ENCODE data around the gene NMNAT3. TPM values are rescaled to one million over a fixed set of nuclear protein-coding genes. Genes with fewer than 3 reads are reported as not detected.

Gene NMNAT3
- polyA plus RNA-seq, 1 of the 3 experiments (the other 2 are of a cell fraction), result not detected

DNA sequence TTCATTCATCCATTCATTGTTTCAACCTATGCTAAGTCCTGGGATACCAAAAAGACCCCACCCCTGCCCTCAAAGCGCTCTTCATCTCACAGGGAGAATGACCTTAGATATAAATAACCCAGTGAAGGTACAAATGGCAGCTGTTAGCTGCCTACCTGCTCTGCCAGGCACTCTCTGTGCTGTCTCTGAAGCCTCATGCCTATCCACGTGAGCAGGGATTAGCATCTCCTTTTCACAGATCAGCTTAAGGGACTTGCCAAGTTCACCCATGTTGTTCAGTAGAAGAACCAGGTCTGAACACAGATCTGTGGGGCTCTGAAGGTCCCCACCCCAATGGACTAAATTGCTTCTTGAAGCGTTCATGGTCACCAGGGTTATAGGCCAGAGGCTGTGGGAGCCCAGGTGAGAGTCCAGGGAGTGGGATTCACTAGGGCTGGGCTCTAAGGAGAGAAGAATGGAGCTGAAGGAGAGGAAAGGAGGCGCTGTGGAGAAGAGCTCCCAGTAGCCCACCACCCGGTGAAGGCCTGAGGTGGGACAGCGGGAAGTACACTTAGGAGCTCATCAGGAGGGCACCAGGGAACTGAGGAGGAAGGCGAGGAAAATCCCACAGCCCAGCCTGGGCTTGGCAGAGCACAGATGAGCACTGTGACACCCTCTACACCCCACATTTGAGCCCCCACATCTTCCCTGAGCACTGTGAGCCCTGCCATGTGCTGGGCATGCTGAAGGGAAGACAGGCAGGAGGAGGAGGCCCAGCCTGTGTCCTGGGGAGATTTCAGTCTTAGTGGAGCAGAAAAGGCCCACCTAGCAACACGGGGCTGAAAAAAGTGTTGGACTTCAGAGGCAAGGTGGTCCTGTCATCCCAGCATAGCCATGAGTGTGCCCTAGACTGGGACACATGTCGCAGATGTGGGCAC, 158.6 kb downstream of the NMNAT3 start:
- 83% methylated on average over 9 of the region's 9 CpGs for WGBS (ENCODE audit: low lambda C conversion rate)
- Histone ChIP-seq H3K79me2 (ENCODE audit: insufficient read depth) (no peaks in the 10 kb centered on the region), H2AFZ (ENCODE audit: low read depth) (no peak overlapping the region), H3K4me1 (ENCODE audit: control insufficient read depth in 1 of 2, insufficient read depth in 2 of 2, low read depth in 1 of 2, low read length in 1 of 2) (peaks cover 0 to 12% of the 10 kb centered on the region in 2 experiments; a peak in 1 of 4 replicates), H3K4me3 (ENCODE audit: low read depth in 2 of 2, low read length in 1 of 2) (no peak overlapping the region), H3F3A (replicated peaks; ENCODE audit: insufficient read depth) (no peaks in the 10 kb centered on the region), H3K9me2 (no peaks in the 10 kb centered on the region), H3K27me3 (ENCODE audit: insufficient read depth) (no peaks in the 10 kb centered on the region), H3K4me2 (no peak overlapping the region), H4K20me1 (ENCODE audit: insufficient read depth) (no peaks in the 10 kb centered on the region), H3K9ac (no peak overlapping the region), H3K27ac (ENCODE audit: low read depth in 2 of 2, low read length in 1 of 2) (no peak overlapping the region; a peak in 1 of 4 replicates), H3K36me3 (replicated peaks in 1 of 2; ENCODE audit: control insufficient read depth in 1 of 2, insufficient read depth in 2 of 2, low read length in 1 of 2) (no peaks in the 10 kb centered on the region), H3K9me3 (no peaks in the 10 kb centered on the region)
- DNase-seq, result no peak
- POLR2A ChIA-PET, result interaction anchor here (1.0 to 1.6 kb wide), 2 partner anchors 15 to 19 kb away, joined by 3 read pairs; no protein-coding TSS in a partner anchor
- TF ChIP-seq YY1 (IDR thresholded peaks at IDR 0.05; ENCODE audit: low read depth), result no peak
- TF ChIP-seq CHD2 (IDR thresholded peaks at IDR 0.05; ENCODE audit: low read length, partially characterized antibody), result no peak
- TF ChIP-seq, protein P1, sequence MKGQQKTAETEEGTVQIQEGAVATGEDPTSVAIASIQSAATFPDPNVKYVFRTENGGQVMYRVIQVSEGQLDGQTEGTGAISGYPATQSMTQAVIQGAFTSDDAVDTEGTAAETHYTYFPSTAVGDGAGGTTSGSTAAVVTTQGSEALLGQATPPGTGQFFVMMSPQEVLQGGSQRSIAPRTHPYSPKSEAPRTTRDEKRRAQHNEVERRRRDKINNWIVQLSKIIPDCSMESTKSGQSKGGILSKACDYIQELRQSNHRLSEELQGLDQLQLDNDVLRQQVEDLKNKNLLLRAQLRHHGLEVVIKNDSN (IDR thresholded peaks at IDR 0.05; ENCODE audit: borderline replicate concordance, low read depth), result no peak
- TF ChIP-seq, protein P2, sequence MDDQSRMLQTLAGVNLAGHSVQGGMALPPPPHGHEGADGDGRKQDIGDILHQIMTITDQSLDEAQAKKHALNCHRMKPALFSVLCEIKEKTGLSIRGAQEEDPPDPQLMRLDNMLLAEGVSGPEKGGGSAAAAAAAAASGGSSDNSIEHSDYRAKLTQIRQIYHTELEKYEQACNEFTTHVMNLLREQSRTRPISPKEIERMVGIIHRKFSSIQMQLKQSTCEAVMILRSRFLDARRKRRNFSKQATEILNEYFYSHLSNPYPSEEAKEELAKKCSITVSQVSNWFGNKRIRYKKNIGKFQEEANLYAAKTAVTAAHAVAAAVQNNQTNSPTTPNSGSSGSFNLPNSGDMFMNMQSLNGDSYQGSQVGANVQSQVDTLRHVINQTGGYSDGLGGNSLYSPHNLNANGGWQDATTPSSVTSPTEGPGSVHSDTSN (IDR thresholded peaks at IDR 0.05), result no peak
- no peak for TF ChIP-seq GATA2 (CRISPR knock-in tag; IDR thresholded peaks at IDR 0.05)
- CTCF ChIA-PET, result interaction anchor here (1.1 to 3.6 kb wide), 3 partner anchors 42 to 416 kb away, joined by 4 to 15 read pairs (median 4); partner anchors contain the start of gene CLSTN2

DNA sequence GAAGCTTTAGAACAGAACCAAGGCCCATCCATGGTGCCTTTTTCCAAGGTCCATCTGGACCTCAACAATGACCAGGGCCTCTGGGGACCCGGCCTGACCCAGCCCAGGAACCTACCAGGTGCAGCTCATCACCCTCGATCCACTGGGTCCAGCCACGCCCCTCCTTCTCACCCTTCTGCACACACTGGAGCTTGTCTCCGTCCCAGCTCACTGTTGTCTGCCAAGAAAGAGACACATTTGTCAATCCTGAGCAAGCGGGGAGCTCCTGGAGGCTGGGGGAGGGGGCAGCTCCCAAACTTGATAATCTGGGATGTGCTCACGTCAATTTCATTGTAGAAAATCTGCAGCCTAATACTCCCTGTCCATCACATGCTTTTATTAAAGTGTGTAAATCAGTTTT, 159.5 kb downstream of the NMNAT3 start:
- no peak for TF ChIP-seq NRF1 (IDR thresholded peaks at IDR 0.05; ENCODE audit: low read depth, low read length)
- TF ChIP-seq YY1 (IDR thresholded peaks at IDR 0.05; ENCODE audit: low read depth), result no peak
- Histone ChIP-seq H3K4me3 (ENCODE audit: low read depth in 2 of 2, low read length in 1 of 2) (no peak overlapping the region), H3K9me2 (no peaks in the 10 kb centered on the region), H3K36me3 (replicated peaks in 1 of 2; ENCODE audit: control insufficient read depth in 1 of 2, insufficient read depth in 2 of 2, low read length in 1 of 2) (no peaks in the 10 kb centered on the region), H3K4me2 (no peak overlapping the region), H3F3A (replicated peaks; ENCODE audit: insufficient read depth) (no peaks in the 10 kb centered on the region), H3K4me1 (ENCODE audit: control insufficient read depth in 1 of 2, insufficient read depth in 2 of 2, low read depth in 1 of 2, low read length in 1 of 2) (peaks cover 0 to 11% of the 10 kb centered on the region in 2 experiments; a peak in 1 of 4 replicates), H3K27ac (ENCODE audit: low read depth in 2 of 2, low read length in 1 of 2) (no peak overlapping the region; a peak in 1 of 4 replicates), H3K27me3 (ENCODE audit: insufficient read depth) (no peaks in the 10 kb centered on the region), H2AFZ (ENCODE audit: low read depth) (no peak overlapping the region), H3K9me3 (no peaks in the 10 kb centered on the region), H4K20me1 (ENCODE audit: insufficient read depth) (no peaks in the 10 kb centered on the region), H3K9ac (no peak overlapping the region), H3K79me2 (ENCODE audit: insufficient read depth) (no peaks in the 10 kb centered on the region)
- ChIA-PET CTCF (interaction anchor here (1.1 to 3.6 kb wide), 3 partner anchors 43 to 90 kb away, joined by 4 to 15 read pairs (median 5); no protein-coding TSS in a partner anchor), POLR2A (interaction anchor here (1.0 kb wide), 1 partner anchor 20 kb away, joined by 3 read pairs; no protein-coding TSS in a partner anchor)
- WGBS (ENCODE audit: low lambda C conversion rate), result 64% methylated on average over 6 of the region's 6 CpGs
- DNase-seq, result no peak
